HL-60 (cell line): ENCODE measurements around the gene XKR8.

ENCODE experiments used
- CTCF ChIP-seq: IDR thresholded peaks from one replicate; pipeline ENCODE4 v1.5.1; 2011; ENCODE audit warnings: low read length, control low read depth, inconsistent platforms; ENCODE audit not compliant: insufficient read depth
- GABPA ChIP-seq: IDR thresholded peaks from 2 replicates; pipeline ENCODE4 v1.6.1; 2012; ENCODE audit warnings: low read depth
- POLR2AphosphoS5 ChIP-seq: IDR thresholded peaks from 2 replicates; pipeline ENCODE4 v1.6.1; 2012; ENCODE audit warnings: low read depth
- SPI1 ChIP-seq: IDR thresholded peaks from 2 replicates; pipeline ENCODE4 v1.6.1; 2012; ENCODE audit warnings: low read depth, mild to moderate bottlenecking, borderline replicate concordance

DNA sequence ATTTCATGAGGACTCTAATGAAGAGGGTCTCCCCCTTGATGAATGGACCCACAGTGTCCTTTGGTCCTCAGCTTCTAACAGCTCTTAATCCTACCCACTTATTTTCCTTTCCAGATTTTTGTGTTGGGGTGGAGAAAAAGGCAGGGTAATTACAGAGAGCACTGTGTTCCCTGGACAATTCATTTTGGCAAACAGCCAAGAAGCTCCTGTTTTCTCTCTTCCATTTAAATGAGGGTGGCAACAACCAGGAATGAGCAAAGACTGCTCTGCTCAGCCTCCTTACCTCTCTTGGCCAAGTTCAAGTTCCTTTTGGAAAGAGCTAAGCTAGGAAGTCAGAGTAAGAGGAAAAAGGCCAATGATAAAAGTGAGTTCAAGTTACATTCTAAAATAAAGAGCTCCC lies 11.9 kb downstream of the XKR8 start:
- TF ChIP-seq CTCF = no peak
- no peak for TF ChIP-seq POLR2AphosphoS5
- no peak for TF ChIP-seq GABPA
- TF ChIP-seq SPI1 = no peak
